SKM-1 (cell line): ENCODE results near the gene ANKS1B.
"Not testable (repeated sequence)": the region's sequence is repeated elsewhere in the genome, so short reads cannot be mapped to it uniquely, and the experiment has no call there.

ENCODE experiments used
- DNase-seq: peaks from one replicate; lab custom pipeline; 2025; ENCODE audit not compliant: unreplicated experiment; lab: John Stamatoyannopoulos, UW

The ANKS1B gene

GRCh38 chr12:98799822-98800221 is 1184.9 kb downstream of the ANKS1B start:
- no peak for DNase-seq

- DNase-seq = no peak
Observed at GRCh38 chr12:98799146-98799810, 1185.5 kb downstream of the ANKS1B start.

- DNase-seq = no peak
Observed at GRCh38 chr12:98797200-98797599, 1187.5 kb downstream of the ANKS1B start.

DNA sequence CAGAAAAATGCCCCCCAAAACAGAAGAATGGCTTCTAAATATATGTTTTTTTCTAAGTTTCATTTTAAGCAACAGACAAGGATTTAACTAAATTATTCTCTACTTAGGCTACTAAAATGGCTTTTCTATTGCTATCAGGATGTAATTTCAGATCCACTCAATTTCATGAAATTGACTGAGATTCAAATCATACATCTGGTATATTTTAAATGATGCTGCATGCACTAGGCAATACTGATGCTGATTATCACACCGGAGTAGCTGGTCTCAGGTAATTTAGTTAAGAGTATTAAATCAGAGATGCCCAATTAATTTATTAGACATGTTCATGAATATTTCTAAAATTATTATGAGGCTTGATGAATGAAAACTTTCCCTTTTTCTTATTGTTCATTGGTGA is 1188.0 kb downstream of the ANKS1B start:
- DNase-seq = no peak

DNA sequence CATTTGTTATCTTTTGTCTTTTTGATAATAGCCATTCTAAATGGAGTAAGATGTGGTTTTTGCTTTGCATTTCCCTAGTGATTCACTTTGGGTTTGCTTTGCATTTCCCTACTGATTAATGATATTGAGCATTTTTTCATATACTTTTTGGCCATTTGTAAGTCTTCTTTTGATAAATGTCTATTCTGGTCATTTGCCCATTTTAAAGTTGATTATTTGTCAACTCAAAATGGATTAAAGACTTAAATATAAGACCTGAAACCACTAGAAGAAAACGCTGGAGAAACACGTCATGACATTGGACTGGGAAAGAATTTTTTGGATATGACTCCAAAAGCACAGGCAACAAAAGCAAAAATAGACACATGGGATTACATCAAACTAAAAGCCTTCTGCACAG is 1191.6 kb downstream of the ANKS1B start:
- DNase-seq = no peak

DNA sequence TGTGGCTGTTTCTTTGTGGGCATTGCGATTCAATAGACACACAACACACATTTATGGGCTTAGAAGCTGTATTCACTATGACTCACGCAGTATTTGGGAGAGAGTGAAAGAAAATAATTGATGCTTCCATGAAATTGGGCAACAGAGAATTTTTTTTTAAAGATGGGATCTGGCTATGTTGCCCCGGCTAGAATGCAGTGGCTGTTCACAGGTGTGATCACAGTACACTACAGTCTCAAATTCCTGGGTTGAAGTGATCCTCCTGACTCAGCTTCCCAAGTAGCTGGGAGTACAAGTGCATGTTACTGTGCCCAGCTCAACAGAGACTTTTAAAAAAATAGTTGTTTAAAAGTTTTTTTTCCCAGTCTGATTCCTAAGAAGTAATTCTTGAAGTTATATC is 1193.3 kb downstream of the ANKS1B start:
- no peak for DNase-seq

GRCh38 chr12:98788396-98788795 is 1196.3 kb downstream of the ANKS1B start:
- DNase-seq = no peak

- DNase-seq = no peak
Observed at GRCh38 chr12:98786653-98787052, 1198.1 kb downstream of the ANKS1B start.

- DNase-seq = no peak
Observed at GRCh38 chr12:98783420-98783819, 1201.3 kb downstream of the ANKS1B start.

DNA sequence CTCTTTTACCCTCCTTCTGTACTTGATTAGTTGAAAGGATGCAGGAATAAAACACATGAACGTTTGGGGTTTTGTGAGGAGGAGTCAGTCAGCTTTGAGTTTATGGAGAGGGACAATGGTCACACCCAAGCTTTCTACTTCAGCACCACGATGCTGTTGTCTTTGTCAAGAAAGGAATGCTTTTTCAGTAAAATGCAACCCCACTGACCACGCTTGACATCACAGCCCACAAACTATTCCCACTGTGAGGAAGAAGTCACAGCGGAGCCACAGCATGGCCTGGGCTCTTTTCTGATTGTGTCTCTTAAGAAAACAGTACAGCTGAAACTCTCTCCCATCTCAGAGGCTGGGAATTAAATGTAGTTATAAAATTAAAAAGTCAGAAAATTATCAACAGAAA is 1204.5 kb downstream of the ANKS1B start:
- DNase-seq = no peak

- DNase-seq = no peak
Observed at GRCh38 chr12:98772818-98773217, 1211.9 kb downstream of the ANKS1B start.

DNA sequence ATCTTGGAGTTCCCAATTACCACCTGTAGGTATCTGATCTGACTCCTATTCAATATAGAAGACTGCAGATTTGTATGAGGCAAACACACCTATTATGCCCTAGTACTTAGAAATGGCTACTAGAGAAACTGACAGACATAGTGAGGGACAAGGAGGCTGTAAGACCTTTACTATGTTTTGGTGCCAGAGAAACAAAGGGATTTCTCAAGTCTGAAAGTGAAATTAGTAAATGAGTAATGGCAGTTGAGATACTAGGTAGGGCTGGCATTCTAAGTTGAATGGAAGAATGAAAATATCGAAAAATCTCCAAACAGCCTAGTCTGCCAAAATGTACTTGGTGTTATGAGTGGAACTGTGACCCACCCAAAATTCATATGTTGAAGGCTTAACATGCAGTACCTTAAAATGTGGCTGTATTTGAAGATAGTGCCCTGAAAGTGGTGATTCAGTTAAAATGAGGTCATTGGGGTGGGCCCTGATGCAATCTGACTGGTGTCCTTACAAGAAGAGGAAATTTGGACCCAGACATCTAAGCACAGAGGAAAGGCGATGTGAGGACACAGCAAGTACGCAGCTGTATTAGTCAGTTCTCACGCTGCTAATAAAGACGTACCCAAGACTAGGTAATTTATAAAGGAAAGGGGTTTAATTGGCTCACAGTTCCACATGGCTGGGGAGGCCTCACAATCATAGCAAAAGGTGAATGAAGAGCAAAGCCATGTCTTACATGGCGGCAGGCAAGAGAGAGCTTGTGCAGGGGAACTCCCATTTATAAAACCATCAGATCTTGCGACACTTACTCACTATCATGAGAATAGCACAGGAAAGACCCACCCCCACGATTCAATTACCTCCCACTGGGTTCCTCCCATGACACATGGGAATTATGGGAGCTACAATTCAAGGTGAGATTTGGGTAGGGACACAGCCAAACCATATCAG is 1212.7 kb downstream of the ANKS1B start:
- DNase-seq = no peak

DNA sequence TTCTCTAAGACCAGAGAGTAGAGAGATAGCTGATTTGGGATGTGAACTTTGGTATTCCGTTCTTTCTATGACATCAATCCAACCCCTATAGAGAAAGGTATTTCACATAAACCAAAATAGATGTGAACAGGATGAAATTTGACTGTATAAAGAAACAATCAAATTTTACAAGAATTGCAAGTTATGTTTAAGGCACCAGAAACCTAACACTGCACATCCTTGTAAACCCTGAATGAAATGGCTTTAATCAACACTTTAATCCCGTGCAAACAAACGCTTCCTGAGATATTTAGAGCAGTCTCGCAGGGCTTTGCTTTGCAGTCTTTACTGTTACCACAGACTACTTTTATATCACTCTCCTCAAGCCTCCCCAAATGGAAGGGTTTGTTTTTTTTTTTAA is 1214.5 kb downstream of the ANKS1B start:
- no peak for DNase-seq

- DNase-seq = no peak
Observed at GRCh38 chr12:98769068-98769467, 1215.7 kb downstream of the ANKS1B start.

DNA sequence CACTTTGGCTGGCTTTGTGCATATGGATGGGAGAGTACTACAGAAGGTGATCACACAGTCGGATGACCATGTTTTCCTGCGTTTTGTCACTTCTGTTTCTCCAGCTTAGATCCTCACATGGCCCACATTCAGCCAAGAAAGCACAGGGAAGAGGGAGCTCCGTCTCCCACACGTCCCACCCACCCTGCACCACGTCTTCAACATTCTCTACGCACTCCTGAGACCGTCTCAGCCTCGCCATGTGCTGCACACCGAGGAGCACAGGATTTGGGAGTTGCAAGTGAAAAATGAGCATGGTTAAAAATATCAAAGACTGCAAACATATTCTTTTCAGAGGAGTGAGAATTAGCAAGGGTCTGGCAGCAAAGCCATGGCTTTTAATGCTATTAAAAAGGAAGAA is 1217.5 kb downstream of the ANKS1B start:
- no peak for DNase-seq

- DNase-seq = no peak
Observed at GRCh38 chr12:98763656-98764055, 1221.1 kb downstream of the ANKS1B start.

GRCh38 chr12:98758331-98758730 is 1226.4 kb downstream of the ANKS1B start:
- no peak for DNase-seq

GRCh38 chr12:98757455-98757854 is 1227.3 kb downstream of the ANKS1B start:
- no peak for DNase-seq

DNA sequence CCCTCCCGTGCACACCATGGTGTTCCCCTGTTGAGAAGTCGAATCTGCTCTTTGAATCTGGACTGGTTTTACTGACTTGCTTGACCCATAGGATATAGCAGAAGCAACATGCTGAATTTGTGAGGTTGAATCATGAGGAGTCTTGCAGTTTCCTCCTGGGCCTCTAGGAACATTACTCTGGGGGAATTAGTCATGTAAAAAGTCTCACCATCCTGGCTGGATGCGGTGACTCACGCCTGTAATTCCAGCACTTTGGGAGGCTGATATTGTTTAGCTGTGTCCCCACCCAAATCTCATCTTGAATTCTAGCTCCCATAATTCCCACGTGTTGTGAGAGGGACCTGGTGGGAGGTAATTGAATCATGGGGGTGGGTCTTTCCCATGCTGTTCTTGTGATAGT is 1228.9 kb downstream of the ANKS1B start:
- DNase-seq = not testable (repeated sequence)

DNA sequence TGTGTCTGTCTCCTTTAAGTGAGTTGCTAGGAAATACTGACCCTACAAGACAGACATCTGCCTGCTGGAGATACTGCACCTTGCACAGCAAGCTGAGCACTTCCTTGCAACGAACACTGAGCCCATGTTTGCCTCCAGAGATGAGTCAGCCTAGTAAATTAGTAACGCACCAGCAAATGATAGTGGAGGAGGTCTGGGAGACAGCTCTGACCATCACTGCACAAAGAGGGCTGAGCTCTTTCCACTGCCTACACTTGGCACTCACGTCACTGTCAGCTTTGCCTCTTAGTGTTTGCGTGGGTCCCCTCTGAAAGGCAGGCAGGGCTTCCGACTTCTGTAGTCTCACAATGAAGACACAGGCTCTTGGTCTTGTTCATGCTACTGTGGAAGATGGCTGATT is 1230.6 kb downstream of the ANKS1B start:
- no peak for DNase-seq

DNA sequence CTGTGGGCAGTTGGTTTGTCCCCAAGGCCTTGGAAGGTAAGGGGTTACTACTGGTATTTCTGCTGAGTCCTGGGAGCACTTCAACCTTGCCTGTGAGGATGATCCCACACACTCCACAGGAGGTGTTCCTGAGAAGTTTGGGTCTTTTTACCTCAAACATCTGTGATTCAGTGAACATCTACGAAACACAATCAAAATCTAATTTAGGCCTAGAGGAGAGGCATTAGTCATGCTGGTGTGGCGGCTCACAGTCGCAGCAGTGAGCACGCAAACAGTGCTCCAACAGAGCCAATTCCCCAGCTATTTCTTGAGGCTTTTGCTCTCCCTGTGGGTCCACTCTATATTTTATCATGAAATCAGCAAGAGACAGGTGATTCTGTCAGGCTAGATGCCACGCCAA is 1232.0 kb downstream of the ANKS1B start:
- DNase-seq = no peak

GRCh38 chr12:98751580-98752115 is 1233.1 kb downstream of the ANKS1B start:
- no peak for DNase-seq
